Vagina (tissue), 2 donors: ENCODE data around the gene KIF21B.

Source experiments
- POLR2AphosphoS5 ChIP-seq, 2 donors: sonication (generic); formaldehyde crosslinking; IDR thresholded peaks; one replicate each; pipeline ENCODE4 v1.9.0; 2017; ENCODE audit warnings: antibody characterized with exemption in 2 of 2, mild to moderate bottlenecking in 2 of 2, low read depth in 1 of 2; ENCODE audit not compliant: insufficient read depth in 1 of 2
- TF ChIP-seq, protein P1 (sequence below), 3 experiments: fragments of 450-650 bp in 2 of 3; fragments of 200-600 bp in 1 of 3; sonication (generic) in 1 of 3; IDR thresholded peaks; one replicate each; pipeline ENCODE4 v1.5.1; 2017 to 2019; ENCODE audit warnings: antibody characterized with exemption in 3 of 3, mild to moderate bottlenecking in 2 of 3, moderate library complexity in 2 of 3

DNA sequence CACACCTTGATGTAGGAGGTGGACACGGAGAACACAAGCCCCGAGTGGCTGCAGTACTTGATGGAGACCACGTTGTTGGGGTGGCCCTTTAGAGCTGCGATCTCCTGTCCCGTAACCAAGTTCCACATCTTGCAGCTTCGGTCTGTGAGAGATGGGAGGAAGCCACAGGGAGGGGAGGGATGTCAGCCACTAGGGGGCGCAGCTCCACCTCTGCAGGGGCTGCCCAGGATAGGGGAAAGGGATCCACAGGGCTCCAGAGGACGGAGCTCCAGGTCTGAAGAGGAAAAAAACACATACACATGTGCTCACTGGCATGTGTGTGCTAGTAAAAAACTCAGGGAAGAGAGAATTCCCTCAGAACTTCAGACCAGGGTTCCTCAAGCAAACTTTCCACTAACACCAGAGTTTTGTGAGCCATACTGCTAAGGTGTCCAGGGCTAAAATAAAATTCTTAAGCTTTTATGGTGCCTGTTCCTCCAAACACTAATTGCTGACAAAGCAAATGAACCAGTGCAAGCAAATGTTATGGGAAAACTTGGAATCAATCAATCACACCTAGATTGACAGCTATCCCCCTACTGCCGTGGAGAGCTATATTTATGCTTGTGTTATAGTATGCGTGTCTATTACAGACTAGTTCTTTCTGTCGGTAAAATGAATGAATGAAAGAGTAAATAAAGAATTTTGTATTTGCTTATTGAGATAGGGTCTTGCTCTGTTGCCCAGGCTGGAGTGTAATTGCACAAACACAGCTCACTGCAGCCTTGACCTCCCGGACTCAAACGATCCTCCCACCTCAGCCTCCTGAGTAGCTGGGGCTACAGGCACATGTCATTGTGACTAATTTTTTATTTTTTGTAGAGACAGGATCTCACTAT lies 43.7 kb downstream of the KIF21B start:
- TF ChIP-seq, protein P1, sequence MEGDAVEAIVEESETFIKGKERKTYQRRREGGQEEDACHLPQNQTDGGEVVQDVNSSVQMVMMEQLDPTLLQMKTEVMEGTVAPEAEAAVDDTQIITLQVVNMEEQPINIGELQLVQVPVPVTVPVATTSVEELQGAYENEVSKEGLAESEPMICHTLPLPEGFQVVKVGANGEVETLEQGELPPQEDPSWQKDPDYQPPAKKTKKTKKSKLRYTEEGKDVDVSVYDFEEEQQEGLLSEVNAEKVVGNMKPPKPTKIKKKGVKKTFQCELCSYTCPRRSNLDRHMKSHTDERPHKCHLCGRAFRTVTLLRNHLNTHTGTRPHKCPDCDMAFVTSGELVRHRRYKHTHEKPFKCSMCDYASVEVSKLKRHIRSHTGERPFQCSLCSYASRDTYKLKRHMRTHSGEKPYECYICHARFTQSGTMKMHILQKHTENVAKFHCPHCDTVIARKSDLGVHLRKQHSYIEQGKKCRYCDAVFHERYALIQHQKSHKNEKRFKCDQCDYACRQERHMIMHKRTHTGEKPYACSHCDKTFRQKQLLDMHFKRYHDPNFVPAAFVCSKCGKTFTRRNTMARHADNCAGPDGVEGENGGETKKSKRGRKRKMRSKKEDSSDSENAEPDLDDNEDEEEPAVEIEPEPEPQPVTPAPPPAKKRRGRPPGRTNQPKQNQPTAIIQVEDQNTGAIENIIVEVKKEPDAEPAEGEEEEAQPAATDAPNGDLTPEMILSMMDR (IDR thresholded peaks at IDR 0.05): no peak
- no peak for TF ChIP-seq POLR2AphosphoS5 (IDR thresholded peaks at IDR 0.05; ENCODE audit: insufficient read depth in 1 of 2, low read depth in 1 of 2)
